Mucosa of descending colon (tissue), 3 donors: ENCODE results near the gene BTNL3. TPM values are rescaled to one million over a fixed set of nuclear protein-coding genes. Genes with fewer than 3 reads are reported as not detected.

ENCODE experiments used
- ATAC-seq: fragments of 200-7000 bp; cut with Tn5 transposase; one replicate; pipeline ENCODE4 v1.9.1; 2020; ENCODE audit warnings: mild to moderate bottlenecking, moderate library complexity
- DNase-seq, 3 donors: peaks; one replicate each; pipeline ENCODE4 v3.0.0-alpha.2; 2020
- H3K36me3 ChIP-seq: fragments of 200-600 bp; one replicate; pipeline ENCODE4 v1.8.0; 2021; ENCODE audit warnings: low read depth, mild to moderate bottlenecking
- H3K4me1 ChIP-seq: fragments of 200-600 bp; one replicate; pipeline ENCODE4 v1.8.0; 2021; ENCODE audit warnings: low read depth, mild to moderate bottlenecking
- H3K4me3 ChIP-seq: fragments of 200-600 bp; one replicate; pipeline ENCODE4 v1.8.0; 2021; ENCODE audit warnings: mild to moderate bottlenecking
- H3K9me3 ChIP-seq: fragments of 200-600 bp; one replicate; pipeline ENCODE4 v1.8.0; 2021; ENCODE audit warnings: mild to moderate bottlenecking
- CTCF ChIP-seq: fragments of 200-600 bp; IDR thresholded peaks from one replicate; pipeline ENCODE4 v1.8.0; 2022; ENCODE audit warnings: antibody characterized with exemption, mild to moderate bottlenecking
- intact Hi-C, 2 donors: fragments of 100-400 bp; cut with DNase I in 1 of 2; cut with micrococcal nuclease in 1 of 2; formaldehyde crosslinking; loops; one replicate each; pipeline versions ENCODE4 v1.11.0 to v1.11.1; 2022; cut with DNase I, micrococcal nuclease
- total RNA-seq, 3 donors: library from RNA; stranded (reverse); fragmentation: NEBNext Ultra II Directional in 2 of 3; extraction: Animal tissue kit (Norgen Biotek cat#: 25700) in 2 of 3; gene quantifications; one replicate each; pipeline versions ENCODE4 v1.2.1 to v1.2.4, GENCODE V29; 2021 to 2023
- donor health status: DM: no; HTN: no; CAD: no; lungs with moderate emphysema.
- donor health status: DM: no; HTN: no; CAD: no.
- donor health status: DM: no; HTN: yes; CAD: no.

Gene BTNL3
- total RNA-seq, 3 donors from 2014 or later = 38.4 to 62.2 (median 46.5) TPM

- DNase-seq = no peak
- Histone ChIP-seq H3K36me3 (no peaks in the 10 kb centered on the region), H3K9me3 (no peaks in the 10 kb centered on the region), H3K4me1 (peaks cover 9% of the 10 kb centered on the region), H3K4me3 (no peak overlapping the region)
- no peak for ATAC-seq
- intact Hi-C loops = no loop called here
- TF ChIP-seq CTCF = no peak
Observed at GRCh38 chr5:181051841-181052671, 63.4 kb downstream of the BTNL3 start.

GRCh38 chr5:181052672-181053487, 64.2 kb downstream of the BTNL3 start:
- Histone ChIP-seq H3K4me1 (peaks cover 9% of the 10 kb centered on the region), H3K36me3 (no peaks in the 10 kb centered on the region), H3K9me3 (no peaks in the 10 kb centered on the region), H3K4me3 (no peak overlapping the region)
- ATAC-seq (peak; percentile 63), DNase-seq (peak in 2 of 3 donors; percentile 12 to 45)
- no peak for TF ChIP-seq CTCF
- intact Hi-C loops = no loop called here

- Histone ChIP-seq H3K4me1 (peaks cover 9% of the 10 kb centered on the region), H3K4me3 (no peak overlapping the region), H3K9me3 (no peaks in the 10 kb centered on the region), H3K36me3 (no peaks in the 10 kb centered on the region)
- DNase-seq (no peak), ATAC-seq (peak; percentile 48)
- intact Hi-C loops = no loop called here
- no peak for TF ChIP-seq CTCF
Observed at GRCh38 chr5:181053488-181054121, 65.0 kb downstream of the BTNL3 start.

GRCh38 chr5:181054138-181054537, 65.5 kb downstream of the BTNL3 start:
- ATAC-seq (no peak), DNase-seq (no peak)
- Histone ChIP-seq H3K9me3 (no peaks in the 10 kb centered on the region), H3K36me3 (no peaks in the 10 kb centered on the region), H3K4me1 (peaks cover 9% of the 10 kb centered on the region), H3K4me3 (no peak overlapping the region)
- intact Hi-C loops = no loop called here
- no peak for TF ChIP-seq CTCF

- no peak for TF ChIP-seq CTCF
- H3K36me3 ChIP-seq = no peaks in the 10 kb centered on the region
- ATAC-seq (no peak), DNase-seq (no peak)
- no peaks in the 10 kb centered on the region for H3K9me3 ChIP-seq
- H3K4me1 ChIP-seq = peaks cover 9% of the 10 kb centered on the region
- no peak overlapping the region for H3K4me3 ChIP-seq
- intact Hi-C loops = no loop called here
Observed at GRCh38 chr5:181054871-181055459, 66.3 kb downstream of the BTNL3 start.
